WTC11 (cell line): ENCODE results near the gene MYO15A. TPM values are rescaled to one million over a fixed set of nuclear protein-coding genes. Genes with fewer than 3 reads are reported as not detected.

ENCODE experiments used
- ATAC-seq: fragments of 200-7000 bp; cut with Tn5 transposase; 2 replicates; pipeline ENCODE4 v1.10.0; 2021; ENCODE audit warnings: mild to moderate bottlenecking, moderate library complexity
- CTCF ChIA-PET: fragments of 300-600 bp; sonication (Branson Sonifier 250); formaldehyde crosslinking; loops from one replicate; lab custom pipeline; 2021; ENCODE audit warnings: antibody characterized with exemption; lab: Charles Lee
- POLR2A ChIA-PET: fragments of 350-600 bp; sonication (Branson Sonifier 250); formaldehyde crosslinking; loops from one replicate; lab custom pipeline; 2021; ENCODE audit warnings: antibody characterized with exemption; lab: Charles Lee
- DNase-seq: peaks from one replicate; pipeline ENCODE4 v3.0.0; 2021; ENCODE audit warnings: low spot score
- H3K27ac Mint-ChIP-seq: 2 replicates; pipeline ENCODE4 v1.8.0; 2021; ENCODE audit warnings: mixed read lengths
- H3K27me3 Mint-ChIP-seq: 2 replicates; pipeline ENCODE4 v1.8.0; 2021; ENCODE audit warnings: low read depth, mild to moderate bottlenecking, moderate library complexity, mixed read lengths
- H3K36me3 Mint-ChIP-seq: 2 replicates; pipeline ENCODE4 v1.8.0; 2021; ENCODE audit warnings: mixed read lengths
- H3K4me1 Mint-ChIP-seq: 2 replicates; pipeline ENCODE4 v1.8.0; 2022; ENCODE audit warnings: mixed read lengths
- H3K4me3 Mint-ChIP-seq: 2 replicates; pipeline ENCODE4 v1.8.0; 2021; ENCODE audit warnings: mild to moderate bottlenecking, moderate library complexity, mixed read lengths
- H3K9me3 Mint-ChIP-seq: 2 replicates; pipeline ENCODE4 v1.8.0; 2021; ENCODE audit warnings: mixed read lengths
- ATF1 ChIP-seq: sonication (generic); formaldehyde crosslinking; IDR thresholded peaks from 2 replicates; pipeline ENCODE4 v1.8.1; 2023; ENCODE audit warnings: mild to moderate bottlenecking, moderate library complexity, missing genetic modification reagents
- CBFB ChIP-seq: sonication (generic); formaldehyde crosslinking; IDR thresholded peaks from 2 replicates; pipeline ENCODE4 v1.8.1; 2022; ENCODE audit warnings: mild to moderate bottlenecking, low read depth, missing genetic modification reagents
- CREM ChIP-seq: sonication (generic); formaldehyde crosslinking; IDR thresholded peaks from 2 replicates; pipeline ENCODE4 v1.8.1; 2022; ENCODE audit warnings: mild to moderate bottlenecking, missing genetic modification reagents, moderate library complexity
- GTF2I ChIP-seq: fragments of 250-450 bp; sonication (Bioruptor Pico); conservative IDR thresholded peaks from 2 replicates; pipeline ENCODE4 v1.4.0; 2021; ENCODE audit warnings: mild to moderate bottlenecking
- HMGA2 ChIP-seq: fragments of 250-450 bp; sonication (Bioruptor Pico); IDR thresholded peaks from 2 replicates; pipeline ENCODE4 v1.4.0; 2021; ENCODE audit warnings: mild to moderate bottlenecking, moderate library complexity
- JAZF1 ChIP-seq: fragments of 250-450 bp; sonication (Bioruptor Pico); IDR thresholded peaks from 2 replicates; pipeline ENCODE4 v1.9.0; 2021; ENCODE audit warnings: moderate library complexity, mild to moderate bottlenecking, inconsistent platforms
- MXD4 ChIP-seq: fragments of 250-450 bp; sonication (Bioruptor Pico); IDR thresholded peaks from 2 replicates; pipeline ENCODE4 v1.8.0; 2021; ENCODE audit warnings: mild to moderate bottlenecking, moderate library complexity, borderline replicate concordance
- OVOL2 ChIP-seq: fragments of 250-450 bp; sonication (Bioruptor Pico); IDR thresholded peaks from 2 replicates; pipeline ENCODE4 v1.9.0; 2021; ENCODE audit warnings: mild to moderate bottlenecking, borderline replicate concordance
- SMAD3 ChIP-seq: sonication (generic); formaldehyde crosslinking; IDR thresholded peaks from 2 replicates; pipeline ENCODE4 v1.8.0; 2022; ENCODE audit warnings: missing genetic modification reagents, mild to moderate bottlenecking, borderline replicate concordance
- ZNF219 ChIP-seq: sonication (generic); formaldehyde crosslinking; IDR thresholded peaks from 2 replicates; pipeline ENCODE4 v1.8.0; 2023; ENCODE audit warnings: missing genetic modification reagents, mild to moderate bottlenecking, borderline replicate concordance
- ZNF232 ChIP-seq: sonication (generic); formaldehyde crosslinking; IDR thresholded peaks from 2 replicates; pipeline ENCODE4 v1.8.0; 2022; ENCODE audit warnings: mild to moderate bottlenecking, missing genetic modification reagents
- ZNF671 ChIP-seq: fragments of 250-450 bp; sonication (Bioruptor Pico); IDR thresholded peaks from 2 replicates; pipeline ENCODE4 v1.8.0; 2021; ENCODE audit warnings: mild to moderate bottlenecking
- total RNA-seq: library from RNA; stranded (reverse); gene quantifications from 3 replicates; pipeline ENCODE4 v1.2.3, GENCODE V29; 2021
- TF ChIP-seq, protein P1 (sequence below): sonication (generic); formaldehyde crosslinking; IDR thresholded peaks from 2 replicates; pipeline ENCODE4 v1.8.1; 2023; ENCODE audit warnings: mild to moderate bottlenecking, moderate library complexity, missing genetic modification reagents
- TF ChIP-seq, protein P2 (sequence below): sonication (generic); formaldehyde crosslinking; IDR thresholded peaks from 2 replicates; pipeline ENCODE4 v1.8.1; 2023; ENCODE audit warnings: mild to moderate bottlenecking, missing genetic modification reagents
- TF ChIP-seq, protein P3 (sequence below): sonication (generic); formaldehyde crosslinking; IDR thresholded peaks from 2 replicates; pipeline ENCODE4 v1.8.0; 2022; ENCODE audit warnings: missing genetic modification reagents
- TF ChIP-seq, protein P4 (sequence below): sonication (generic); formaldehyde crosslinking; IDR thresholded peaks from 2 replicates; pipeline ENCODE4 v1.8.0; 2023; ENCODE audit warnings: mild to moderate bottlenecking, missing genetic modification reagents
- TF ChIP-seq, protein P5 (sequence below): fragments of 250-450 bp; sonication (Bioruptor Pico); IDR thresholded peaks from 2 replicates; pipeline ENCODE4 v1.9.0; 2021; ENCODE audit warnings: mild to moderate bottlenecking, borderline replicate concordance
- TF ChIP-seq, protein P6 (sequence below): sonication (generic); formaldehyde crosslinking; IDR thresholded peaks from 2 replicates; pipeline ENCODE4 v1.8.1; 2022; ENCODE audit warnings: mild to moderate bottlenecking, moderate library complexity, missing genetic modification reagents
- TF ChIP-seq, protein P7 (sequence below): sonication (generic); formaldehyde crosslinking; IDR thresholded peaks from 2 replicates; pipeline ENCODE4 v1.8.0; 2022; ENCODE audit warnings: mild to moderate bottlenecking, missing genetic modification reagents

The MYO15A gene
- total RNA-seq, 1 experiment from 2014 or later, result 2.6 TPM

DNA sequence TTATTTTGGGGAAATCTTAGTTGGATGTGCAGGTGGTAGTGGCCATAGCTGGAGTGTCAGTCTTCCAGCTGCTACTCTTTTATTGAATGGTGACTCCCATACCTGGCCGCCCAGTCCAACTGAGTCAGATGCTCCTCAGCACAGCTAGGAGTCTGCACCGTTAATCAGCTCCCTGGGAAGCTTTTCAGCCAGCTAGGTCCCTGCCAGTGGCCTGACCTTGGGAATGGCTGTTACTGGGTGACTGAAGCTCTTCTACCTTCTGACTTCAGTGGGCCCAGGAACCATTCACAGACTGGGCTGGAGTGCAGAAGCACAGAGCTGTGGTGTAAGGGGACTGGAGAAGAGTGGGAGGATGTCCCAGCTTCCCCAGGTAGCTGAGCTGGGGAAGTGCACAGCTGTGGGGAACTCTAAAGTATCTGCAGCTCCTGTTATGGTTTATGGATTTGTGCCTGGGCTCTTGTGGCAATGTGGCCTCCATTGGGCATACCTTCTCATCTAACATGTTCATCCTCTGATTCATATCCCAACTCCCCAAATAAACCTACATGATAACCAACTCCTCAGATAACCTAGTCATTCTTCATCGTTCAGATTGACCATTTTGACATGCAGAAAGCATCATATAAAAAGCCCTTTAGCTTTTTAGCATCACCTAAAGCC lies 89.1 kb downstream of the MYO15A start (continued):
- TF ChIP-seq, protein P1, sequence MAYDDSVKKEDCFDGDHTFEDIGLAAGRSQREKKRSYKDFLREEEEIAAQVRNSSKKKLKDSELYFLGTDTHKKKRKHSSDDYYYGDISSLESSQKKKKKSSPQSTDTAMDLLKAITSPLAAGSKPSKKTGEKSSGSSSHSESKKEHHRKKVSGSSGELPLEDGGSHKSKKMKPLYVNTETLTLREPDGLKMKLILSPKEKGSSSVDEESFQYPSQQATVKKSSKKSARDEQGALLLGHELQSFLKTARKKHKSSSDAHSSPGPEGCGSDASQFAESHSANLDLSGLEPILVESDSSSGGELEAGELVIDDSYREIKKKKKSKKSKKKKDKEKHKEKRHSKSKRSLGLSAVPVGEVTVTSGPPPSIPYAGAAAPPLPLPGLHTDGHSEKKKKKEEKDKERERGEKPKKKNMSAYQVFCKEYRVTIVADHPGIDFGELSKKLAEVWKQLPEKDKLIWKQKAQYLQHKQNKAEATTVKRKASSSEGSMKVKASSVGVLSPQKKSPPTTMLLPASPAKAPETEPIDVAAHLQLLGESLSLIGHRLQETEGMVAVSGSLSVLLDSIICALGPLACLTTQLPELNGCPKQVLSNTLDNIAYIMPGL (CRISPR knock-in tag), result no peak

DNA sequence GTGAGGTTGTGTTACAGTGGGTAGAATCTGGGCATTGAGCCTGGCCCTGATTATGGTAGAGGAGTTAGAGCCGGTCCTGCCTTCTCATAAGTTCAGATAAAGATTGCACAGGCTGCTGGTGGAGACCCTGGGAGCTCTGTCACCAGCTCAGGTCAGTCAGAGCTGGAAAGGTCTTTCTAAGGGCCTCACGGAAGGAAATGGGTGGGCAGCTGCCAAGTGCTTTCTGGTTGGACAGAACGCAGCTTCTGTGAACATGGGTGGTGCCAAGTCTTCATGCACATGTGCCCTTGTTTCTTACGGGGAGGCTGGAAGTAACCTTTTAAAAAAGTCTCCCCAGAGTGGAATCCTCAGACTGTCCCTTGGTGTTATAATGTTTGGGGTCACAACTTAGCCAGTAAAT lies 90.0 kb downstream of the MYO15A start:
- TF ChIP-seq, protein P2, sequence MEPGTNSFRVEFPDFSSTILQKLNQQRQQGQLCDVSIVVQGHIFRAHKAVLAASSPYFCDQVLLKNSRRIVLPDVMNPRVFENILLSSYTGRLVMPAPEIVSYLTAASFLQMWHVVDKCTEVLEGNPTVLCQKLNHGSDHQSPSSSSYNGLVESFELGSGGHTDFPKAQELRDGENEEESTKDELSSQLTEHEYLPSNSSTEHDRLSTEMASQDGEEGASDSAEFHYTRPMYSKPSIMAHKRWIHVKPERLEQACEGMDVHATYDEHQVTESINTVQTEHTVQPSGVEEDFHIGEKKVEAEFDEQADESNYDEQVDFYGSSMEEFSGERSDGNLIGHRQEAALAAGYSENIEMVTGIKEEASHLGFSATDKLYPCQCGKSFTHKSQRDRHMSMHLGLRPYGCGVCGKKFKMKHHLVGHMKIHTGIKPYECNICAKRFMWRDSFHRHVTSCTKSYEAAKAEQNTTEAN (CRISPR knock-in tag), result no peak
- TF ChIP-seq, protein P3, sequence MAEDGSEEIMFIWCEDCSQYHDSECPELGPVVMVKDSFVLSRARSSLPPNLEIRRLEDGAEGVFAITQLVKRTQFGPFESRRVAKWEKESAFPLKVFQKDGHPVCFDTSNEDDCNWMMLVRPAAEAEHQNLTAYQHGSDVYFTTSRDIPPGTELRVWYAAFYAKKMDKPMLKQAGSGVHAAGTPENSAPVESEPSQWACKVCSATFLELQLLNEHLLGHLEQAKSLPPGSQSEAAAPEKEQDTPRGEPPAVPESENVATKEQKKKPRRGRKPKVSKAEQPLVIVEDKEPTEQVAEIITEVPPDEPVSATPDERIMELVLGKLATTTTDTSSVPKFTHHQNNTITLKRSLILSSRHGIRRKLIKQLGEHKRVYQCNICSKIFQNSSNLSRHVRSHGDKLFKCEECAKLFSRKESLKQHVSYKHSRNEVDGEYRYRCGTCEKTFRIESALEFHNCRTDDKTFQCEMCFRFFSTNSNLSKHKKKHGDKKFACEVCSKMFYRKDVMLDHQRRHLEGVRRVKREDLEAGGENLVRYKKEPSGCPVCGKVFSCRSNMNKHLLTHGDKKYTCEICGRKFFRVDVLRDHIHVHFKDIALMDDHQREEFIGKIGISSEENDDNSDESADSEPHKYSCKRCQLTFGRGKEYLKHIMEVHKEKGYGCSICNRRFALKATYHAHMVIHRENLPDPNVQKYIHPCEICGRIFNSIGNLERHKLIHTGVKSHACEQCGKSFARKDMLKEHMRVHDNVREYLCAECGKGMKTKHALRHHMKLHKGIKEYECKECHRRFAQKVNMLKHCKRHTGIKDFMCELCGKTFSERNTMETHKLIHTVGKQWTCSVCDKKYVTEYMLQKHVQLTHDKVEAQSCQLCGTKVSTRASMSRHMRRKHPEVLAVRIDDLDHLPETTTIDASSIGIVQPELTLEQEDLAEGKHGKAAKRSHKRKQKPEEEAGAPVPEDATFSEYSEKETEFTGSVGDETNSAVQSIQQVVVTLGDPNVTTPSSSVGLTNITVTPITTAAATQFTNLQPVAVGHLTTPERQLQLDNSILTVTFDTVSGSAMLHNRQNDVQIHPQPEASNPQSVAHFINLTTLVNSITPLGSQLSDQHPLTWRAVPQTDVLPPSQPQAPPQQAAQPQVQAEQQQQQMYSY, result no peak
- TF ChIP-seq, protein P4, sequence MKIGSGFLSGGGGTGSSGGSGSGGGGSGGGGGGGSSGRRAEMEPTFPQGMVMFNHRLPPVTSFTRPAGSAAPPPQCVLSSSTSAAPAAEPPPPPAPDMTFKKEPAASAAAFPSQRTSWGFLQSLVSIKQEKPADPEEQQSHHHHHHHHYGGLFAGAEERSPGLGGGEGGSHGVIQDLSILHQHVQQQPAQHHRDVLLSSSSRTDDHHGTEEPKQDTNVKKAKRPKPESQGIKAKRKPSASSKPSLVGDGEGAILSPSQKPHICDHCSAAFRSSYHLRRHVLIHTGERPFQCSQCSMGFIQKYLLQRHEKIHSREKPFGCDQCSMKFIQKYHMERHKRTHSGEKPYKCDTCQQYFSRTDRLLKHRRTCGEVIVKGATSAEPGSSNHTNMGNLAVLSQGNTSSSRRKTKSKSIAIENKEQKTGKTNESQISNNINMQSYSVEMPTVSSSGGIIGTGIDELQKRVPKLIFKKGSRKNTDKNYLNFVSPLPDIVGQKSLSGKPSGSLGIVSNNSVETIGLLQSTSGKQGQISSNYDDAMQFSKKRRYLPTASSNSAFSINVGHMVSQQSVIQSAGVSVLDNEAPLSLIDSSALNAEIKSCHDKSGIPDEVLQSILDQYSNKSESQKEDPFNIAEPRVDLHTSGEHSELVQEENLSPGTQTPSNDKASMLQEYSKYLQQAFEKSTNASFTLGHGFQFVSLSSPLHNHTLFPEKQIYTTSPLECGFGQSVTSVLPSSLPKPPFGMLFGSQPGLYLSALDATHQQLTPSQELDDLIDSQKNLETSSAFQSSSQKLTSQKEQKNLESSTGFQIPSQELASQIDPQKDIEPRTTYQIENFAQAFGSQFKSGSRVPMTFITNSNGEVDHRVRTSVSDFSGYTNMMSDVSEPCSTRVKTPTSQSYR (CRISPR knock-in tag), result no peak
- TF ChIP-seq HMGA2 (CRISPR knock-in tag) (no peak), CBFB (no peak), SMAD3 (CRISPR knock-in tag) (no peak), ATF1 (CRISPR knock-in tag) (no peak), JAZF1 (no peak), ZNF219 (CRISPR knock-in tag) (no peak), MXD4 (no peak), ZNF671 (no peak), CREM (CRISPR knock-in tag) (no peak), OVOL2 (no peak), ZNF232 (CRISPR knock-in tag) (no peak), GTF2I (CRISPR knock-in tag) (no peak)
- TF ChIP-seq, protein P5, sequence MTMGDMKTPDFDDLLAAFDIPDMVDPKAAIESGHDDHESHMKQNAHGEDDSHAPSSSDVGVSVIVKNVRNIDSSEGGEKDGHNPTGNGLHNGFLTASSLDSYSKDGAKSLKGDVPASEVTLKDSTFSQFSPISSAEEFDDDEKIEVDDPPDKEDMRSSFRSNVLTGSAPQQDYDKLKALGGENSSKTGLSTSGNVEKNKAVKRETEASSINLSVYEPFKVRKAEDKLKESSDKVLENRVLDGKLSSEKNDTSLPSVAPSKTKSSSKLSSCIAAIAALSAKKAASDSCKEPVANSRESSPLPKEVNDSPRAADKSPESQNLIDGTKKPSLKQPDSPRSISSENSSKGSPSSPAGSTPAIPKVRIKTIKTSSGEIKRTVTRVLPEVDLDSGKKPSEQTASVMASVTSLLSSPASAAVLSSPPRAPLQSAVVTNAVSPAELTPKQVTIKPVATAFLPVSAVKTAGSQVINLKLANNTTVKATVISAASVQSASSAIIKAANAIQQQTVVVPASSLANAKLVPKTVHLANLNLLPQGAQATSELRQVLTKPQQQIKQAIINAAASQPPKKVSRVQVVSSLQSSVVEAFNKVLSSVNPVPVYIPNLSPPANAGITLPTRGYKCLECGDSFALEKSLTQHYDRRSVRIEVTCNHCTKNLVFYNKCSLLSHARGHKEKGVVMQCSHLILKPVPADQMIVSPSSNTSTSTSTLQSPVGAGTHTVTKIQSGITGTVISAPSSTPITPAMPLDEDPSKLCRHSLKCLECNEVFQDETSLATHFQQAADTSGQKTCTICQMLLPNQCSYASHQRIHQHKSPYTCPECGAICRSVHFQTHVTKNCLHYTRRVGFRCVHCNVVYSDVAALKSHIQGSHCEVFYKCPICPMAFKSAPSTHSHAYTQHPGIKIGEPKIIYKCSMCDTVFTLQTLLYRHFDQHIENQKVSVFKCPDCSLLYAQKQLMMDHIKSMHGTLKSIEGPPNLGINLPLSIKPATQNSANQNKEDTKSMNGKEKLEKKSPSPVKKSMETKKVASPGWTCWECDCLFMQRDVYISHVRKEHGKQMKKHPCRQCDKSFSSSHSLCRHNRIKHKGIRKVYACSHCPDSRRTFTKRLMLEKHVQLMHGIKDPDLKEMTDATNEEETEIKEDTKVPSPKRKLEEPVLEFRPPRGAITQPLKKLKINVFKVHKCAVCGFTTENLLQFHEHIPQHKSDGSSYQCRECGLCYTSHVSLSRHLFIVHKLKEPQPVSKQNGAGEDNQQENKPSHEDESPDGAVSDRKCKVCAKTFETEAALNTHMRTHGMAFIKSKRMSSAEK (CRISPR knock-in tag), result no peak
- TF ChIP-seq, protein P6, sequence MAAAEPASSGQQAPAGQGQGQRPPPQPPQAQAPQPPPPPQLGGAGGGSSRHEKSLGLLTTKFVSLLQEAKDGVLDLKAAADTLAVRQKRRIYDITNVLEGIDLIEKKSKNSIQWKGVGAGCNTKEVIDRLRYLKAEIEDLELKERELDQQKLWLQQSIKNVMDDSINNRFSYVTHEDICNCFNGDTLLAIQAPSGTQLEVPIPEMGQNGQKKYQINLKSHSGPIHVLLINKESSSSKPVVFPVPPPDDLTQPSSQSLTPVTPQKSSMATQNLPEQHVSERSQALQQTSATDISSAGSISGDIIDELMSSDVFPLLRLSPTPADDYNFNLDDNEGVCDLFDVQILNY (CRISPR knock-in tag), result no peak
- TF ChIP-seq, protein P7, sequence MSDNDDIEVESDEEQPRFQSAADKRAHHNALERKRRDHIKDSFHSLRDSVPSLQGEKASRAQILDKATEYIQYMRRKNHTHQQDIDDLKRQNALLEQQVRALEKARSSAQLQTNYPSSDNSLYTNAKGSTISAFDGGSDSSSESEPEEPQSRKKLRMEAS (CRISPR knock-in tag), result no peak
- Mint-ChIP-seq H3K27ac (no peak overlapping the region), H3K4me3 (no peak overlapping the region), H3K36me3 (peaks cover 44% of the 10 kb centered on the region), H3K27me3 (no peaks in the 10 kb centered on the region), H3K9me3 (no peaks in the 10 kb centered on the region), H3K4me1 (peaks cover 7% of the 10 kb centered on the region; the same call in 1 of the 2 replicates)
- ATAC-seq (no peak), DNase-seq (no peak)
- ChIA-PET CTCF (interaction anchor here (1.0 kb wide), 1 partner anchor 59 kb away, joined by 3 read pairs; no protein-coding TSS in a partner anchor), POLR2A (no interaction called here)
